Spleen (tissue), 11 donors: ENCODE data around the gene GGACT. TPM values are rescaled to one million over a fixed set of nuclear protein-coding genes. Genes with fewer than 3 reads are reported as not detected.

Experiments used
- DNase-seq: peaks from one replicate; pipeline ENCODE4 v3.0.0-alpha.2; 2020
- H3K27ac ChIP-seq, 8 donors: fragments of 200-600 bp; sonication (generic) in 7 of 8; 1 replicate in 4 of 8; 2 replicates in 4 of 8; pipeline versions ENCODE4 v1.5.0 to v1.8.0; 2016 to 2021; ENCODE audit warnings: inconsistent platforms in 4 of 8, mild to moderate bottlenecking in 4 of 8, moderate library complexity in 1 of 8
- H3K27me3 ChIP-seq, 7 donors: fragments of 200-600 bp; sonication (generic) in 6 of 7; replicated peaks in 1 of 7; 1 replicate in 4 of 7; 2 replicates in 3 of 7; pipeline versions ENCODE4 v1.5.0 to v1.8.0; 2016 to 2021; ENCODE audit warnings: inconsistent platforms in 3 of 7, mild to moderate bottlenecking in 1 of 7
- H3K36me3 ChIP-seq, 6 donors: fragments of 200-600 bp; sonication (generic) in 5 of 6; 1 replicate in 4 of 6; 2 replicates in 2 of 6; pipeline versions ENCODE4 v1.5.0 to v1.8.0; 2016 to 2021; ENCODE audit warnings: inconsistent platforms in 2 of 6
- H3K4me1 ChIP-seq, 6 donors: fragments of 200-600 bp; sonication (generic) in 5 of 6; 1 replicate in 3 of 6; 2 replicates in 3 of 6; pipeline versions ENCODE4 v1.5.0 to v1.8.0; 2016 to 2021; ENCODE audit warnings: inconsistent platforms in 3 of 6
- H3K4me3 ChIP-seq, 8 donors: fragments of 200-600 bp; sonication (generic) in 7 of 8; 1 replicate in 4 of 8; 2 replicates in 4 of 8; pipeline versions ENCODE4 v1.5.0 to v1.8.0; 2016 to 2021; ENCODE audit warnings: inconsistent platforms in 4 of 8, mild to moderate bottlenecking in 4 of 8, moderate library complexity in 2 of 8
- H3K9me3 ChIP-seq, 8 donors: fragments of 200-600 bp; sonication (generic) in 7 of 8; 1 replicate in 4 of 8; 2 replicates in 4 of 8; pipeline versions ENCODE4 v1.5.0 to v1.8.0; 2016 to 2021; ENCODE audit warnings: inconsistent platforms in 4 of 8
- CTCF ChIP-seq, 11 experiments: fragments of 200-600 bp in 7 of 11; fragments of 450-650 bp in 4 of 11; sonication (generic) in 4 of 11; IDR thresholded peaks in 8 of 11; conservative IDR thresholded peaks in 3 of 11; 1 replicate in 7 of 11; 2 replicates in 4 of 11; pipeline versions ENCODE4 v1.4.0 to v1.8.0; 2016 to 2021; ENCODE audit warnings: antibody characterized with exemption in 11 of 11, inconsistent platforms in 4 of 11, mild to moderate bottlenecking in 1 of 11
- POLR2A ChIP-seq, 3 donors: fragments of 450-650 bp; IDR thresholded peaks; one replicate each; pipeline ENCODE4 v1.5.1; 2017; ENCODE audit warnings: antibody characterized with exemption in 3 of 3, mild to moderate bottlenecking in 1 of 3
- POLR2AphosphoS5 ChIP-seq, 3 donors: sonication (generic); formaldehyde crosslinking; IDR thresholded peaks; one replicate each; pipeline ENCODE4 v1.5.1; 2017; ENCODE audit warnings: antibody characterized with exemption in 3 of 3
- whole genome bisulfite sequencing, 5 donors: extraction: QIAGEN DNeasy Blood & Tissue Kit in 3 of 5; methylation state at CpG; one replicate each; pipeline versions ENCODE4 v1.1.5 to v1.1.7; 2013 to 2018; 5-methylcytosine and 5-hydroxymethylcytosine counted together
- intact Hi-C: fragments of 100-400 bp; cut with DNase I; formaldehyde crosslinking; loops from one replicate; pipeline ENCODE4 v1.15.0; 2023; ENCODE audit warnings: low total_unique reads
- polyA plus RNA-seq, 3 donors: library from polyadenylated mRNA; stranded (reverse); fragments of 200-250 nt; gene quantifications; one replicate each; pipeline ENCODE4 v1.2.1, GENCODE V29; 2013
- total RNA-seq, 7 donors: library from RNA; depleted of rRNA in 3 of 7; stranded (reverse); fragments of >200 nt in 3 of 7; fragmentation: NEBNext Ultra II Directional in 4 of 7; extraction: Animal tissue kit (Norgen Biotek cat#: 25700) in 4 of 7; gene quantifications; one replicate each; pipeline versions ENCODE4 v1.1.0 to v1.2.1, GENCODE V29; 2016 to 2021
- donor health status: healthy with polysubstance abuse.
- donor health status: DM: no; HTN: no; CAD: no; lungs with moderate emphysema.
- donor health status: DM: no; HTN: no; CAD: no.
- donor health status: Bipolar disorder and iron deficiency.
- donor health status: healthy.
- donor health status: DM: no; HTN: no; CAD: no.
- donor health status: DM: yes; HTN: yes; CAD: no.

The GGACT gene
- total and polyA plus RNA-seq, 10 donors = 1.9 to 19.7 (median 3.9) TPM

DNA sequence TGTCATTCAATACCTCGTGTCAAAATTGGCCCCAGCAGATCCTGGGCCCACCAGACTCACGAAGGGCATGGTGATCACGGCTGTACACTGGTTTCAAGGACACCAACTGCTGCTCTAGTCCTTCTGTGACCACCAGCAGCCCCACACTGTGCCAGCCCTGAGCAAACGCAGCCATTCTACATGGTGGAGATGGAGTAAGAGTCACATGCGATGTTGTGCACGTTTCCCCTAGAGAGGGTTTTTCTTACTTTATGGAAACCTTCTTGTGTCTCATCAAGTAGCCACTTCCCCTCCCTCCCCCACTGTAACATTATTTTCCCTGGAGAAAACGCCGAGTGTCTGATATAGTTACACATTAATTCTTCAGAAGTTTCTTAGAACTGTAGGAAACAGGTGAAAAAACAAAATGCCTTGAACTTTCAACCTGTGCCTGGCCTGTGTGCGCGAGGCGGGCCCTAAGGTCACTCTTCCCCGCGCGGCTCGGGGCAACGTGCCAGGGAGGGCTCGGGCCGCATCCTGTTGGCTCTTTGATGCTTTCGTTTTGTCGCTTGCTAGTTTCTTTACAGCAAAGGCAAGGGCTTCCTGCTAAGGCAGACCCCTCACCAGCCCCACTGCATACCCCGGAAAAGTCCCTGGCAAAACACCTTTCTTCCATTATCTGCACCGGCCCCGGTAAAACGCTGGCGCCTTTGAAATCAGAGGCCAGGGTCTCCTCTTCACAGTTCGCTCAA is 44.6 kb downstream of the GGACT start:
- Histone ChIP-seq H3K4me3 (peak overlapping the region in 4 of 8 donors; percentile 19 to 49 (median 26)), H3K27me3 (no peaks in the 10 kb centered on the region), H3K4me1 (peaks cover 0 to 23% (median 2%) of the 10 kb centered on the region in 6 donors), H3K9me3 (no peaks in the 10 kb centered on the region), H3K27ac (peak overlapping the region in 5 of 8 donors; percentile 7 to 63 (median 24)), H3K36me3 (no peaks in the 10 kb centered on the region)
- DNase-seq = no peak
- intact Hi-C loops = no loop called here
- 58 to 74% (median 69%) methylated on average over 26 of the region's 26 CpGs for WGBS, 5 donors
- TF ChIP-seq CTCF (IDR thresholded peaks at IDR 0.05 in 8 of 11, conservative IDR thresholded peaks at IDR 0.05 in 3 of 11) (no peak), POLR2AphosphoS5 (IDR thresholded peaks at IDR 0.05) (peak; percentile 16 to 78 (median 66))

DNA sequence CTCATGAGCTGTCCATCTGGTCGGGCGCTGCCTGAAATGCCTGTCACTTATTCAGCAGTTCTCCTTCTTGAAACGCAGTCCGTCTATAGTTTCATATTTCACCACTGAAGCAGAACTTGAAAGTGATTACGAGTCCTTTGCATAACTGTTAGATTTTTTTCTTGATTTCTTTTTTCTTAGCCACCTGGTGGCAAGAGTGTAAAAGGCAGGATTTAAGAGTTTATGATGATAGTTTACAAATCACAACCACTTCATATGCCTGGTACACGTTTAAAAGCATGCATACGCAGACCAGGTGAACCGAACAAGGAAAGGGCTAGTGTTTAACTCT is 45.8 kb downstream of the GGACT start:
- TF ChIP-seq CTCF (IDR thresholded peaks at IDR 0.05 in 8 of 11, conservative IDR thresholded peaks at IDR 0.05 in 3 of 11) (peak in 9 of 11 experiments; percentile 17 to 51 (median 36)), POLR2AphosphoS5 (IDR thresholded peaks at IDR 0.05) (no peak), POLR2A (IDR thresholded peaks at IDR 0.05) (no peak)
- H3K27me3 ChIP-seq = no peaks in the 10 kb centered on the region
- no peak for DNase-seq
- WGBS, 5 donors = 36 to 46% (median 41%) methylated on average over 8 of the region's 8 CpGs
- no peak overlapping the region for H3K27ac ChIP-seq
- no peak overlapping the region for H3K4me3 ChIP-seq
- H3K4me1 ChIP-seq = peaks cover 0 to 23% (median 2%) of the 10 kb centered on the region in 6 donors
- no peaks in the 10 kb centered on the region for H3K9me3 ChIP-seq
- no peaks in the 10 kb centered on the region for H3K36me3 ChIP-seq
- intact Hi-C loops = no loop called here

- no peaks in the 10 kb centered on the region for H3K9me3 ChIP-seq
- WGBS, 5 donors = 94 to 97% (median 96%) methylated on average over 18 of the region's 18 CpGs
- H3K4me1 ChIP-seq = peaks cover 0 to 23% (median 2%) of the 10 kb centered on the region in 6 donors
- DNase-seq = no peak
- H3K36me3 ChIP-seq = peaks cover 0 to 3% (median 0%) of the 10 kb centered on the region in 6 donors
- H3K27me3 ChIP-seq = no peaks in the 10 kb centered on the region
- TF ChIP-seq POLR2A (IDR thresholded peaks at IDR 0.05) (no peak), CTCF (IDR thresholded peaks at IDR 0.05 in 8 of 11, conservative IDR thresholded peaks at IDR 0.05 in 3 of 11) (no peak), POLR2AphosphoS5 (IDR thresholded peaks at IDR 0.05) (no peak)
- intact Hi-C loops = no loop called here
- H3K4me3 ChIP-seq = no peak overlapping the region
- no peak overlapping the region for H3K27ac ChIP-seq
Measured at GRCh38 chr13:100541897-100542825, 46.4 kb downstream of the GGACT start.

- no peak overlapping the region for H3K4me3 ChIP-seq
- TF ChIP-seq POLR2A (IDR thresholded peaks at IDR 0.05) = no peak
- no peak for TF ChIP-seq POLR2AphosphoS5 (IDR thresholded peaks at IDR 0.05)
- no peak for TF ChIP-seq CTCF (IDR thresholded peaks at IDR 0.05 in 8 of 11, conservative IDR thresholded peaks at IDR 0.05 in 3 of 11)
- peaks cover 0 to 6% (median 0%) of the 10 kb centered on the region in 6 donors for H3K36me3 ChIP-seq
- no peak overlapping the region for H3K27ac ChIP-seq
- no peak for DNase-seq
- no peaks in the 10 kb centered on the region for H3K27me3 ChIP-seq
- peaks cover 0 to 23% (median 2%) of the 10 kb centered on the region in 6 donors for H3K4me1 ChIP-seq
- intact Hi-C loops = no loop called here
- no peaks in the 10 kb centered on the region for H3K9me3 ChIP-seq
- 91 to 96% (median 94%) methylated on average over 3 of the region's 3 CpGs for WGBS, 5 donors
Measured at GRCh38 chr13:100540621-100541020, 48.0 kb downstream of the GGACT start.
